Neural cell (in vitro differentiated cells): ENCODE results near the gene CUX1. TPM values are rescaled to one million over a fixed set of nuclear protein-coding genes. Genes with fewer than 3 reads are reported as not detected.

Experiments
- H2AFZ ChIP-seq: fragments of 200-600, 300-800 bp; sonication (generic), shearing (Covaris generic); 2 replicates; pipeline ENCODE4 v1.6.0; 2014; ENCODE audit warnings: low read depth, mild to moderate bottlenecking, antibody characterized with exemption, low read length, moderate library complexity
- H3F3A ChIP-seq: fragments of 200-600 bp; shearing (Covaris generic); 2 replicates; pipeline ENCODE4 v1.6.1; 2016; ENCODE audit warnings: mild to moderate bottlenecking, moderate library complexity, mixed read lengths, antibody characterized with exemption, low read length; ENCODE audit not compliant: insufficient read depth, poor library complexity, severe bottlenecking
- H3K27ac ChIP-seq: fragments of 200-600, 300-800 bp; sonication (generic), shearing (Covaris generic); 2 replicates; pipeline ENCODE4 v1.5.1; 2014; ENCODE audit warnings: mild to moderate bottlenecking, low read length, moderate library complexity
- H3K27me3 ChIP-seq: fragments of 300-800, 200-600 bp; sonication (generic), shearing (Covaris generic); 2 replicates; pipeline ENCODE4 v1.6.0; 2014; ENCODE audit warnings: mild to moderate bottlenecking, low read depth, low read length, moderate library complexity; ENCODE audit not compliant: insufficient read depth
- H3K36me3 ChIP-seq: fragments of 300-800, 200-600 bp; sonication (generic), shearing (Covaris generic); 2 replicates; pipeline ENCODE4 v1.5.1; 2014; ENCODE audit warnings: mild to moderate bottlenecking, antibody characterized with exemption, low read length, moderate library complexity; ENCODE audit not compliant: insufficient read depth
- H3K4me2 ChIP-seq: fragments of 300-800, 200-600 bp; sonication (generic), shearing (Covaris generic); 2 replicates; pipeline ENCODE4 v1.6.0; 2014; ENCODE audit warnings: mild to moderate bottlenecking, low read length
- H3K4me3 ChIP-seq: fragments of 300-800, 200-600 bp; sonication (generic), shearing (Covaris generic); 2 replicates; pipeline ENCODE4 v1.5.1; 2014; ENCODE audit warnings: mild to moderate bottlenecking, low read length, moderate library complexity
- H3K79me2 ChIP-seq: fragments of 200-600 bp; shearing (Covaris generic); replicated peaks from 2 replicates; pipeline ENCODE4 v1.6.0; 2014; ENCODE audit warnings: mild to moderate bottlenecking, low read length, moderate library complexity; ENCODE audit not compliant: insufficient read depth
- H3K9ac ChIP-seq: fragments of 300-800, 200-600 bp; sonication (generic), shearing (Covaris generic); 2 replicates; pipeline ENCODE4 v1.6.1; 2016; ENCODE audit warnings: mild to moderate bottlenecking, low read length, mixed read lengths
- H3K9me2 ChIP-seq: fragments of 200-600 bp; shearing (Covaris generic); 2 replicates; pipeline ENCODE4 v1.6.1; 2016; ENCODE audit warnings: mild to moderate bottlenecking, low read length, mixed read lengths; ENCODE audit not compliant: insufficient read depth
- H3K9me3 ChIP-seq: fragments of 200-600, 300-800 bp; sonication (generic), shearing (Covaris generic); 2 replicates; pipeline ENCODE4 v1.6.1; 2016; ENCODE audit warnings: mild to moderate bottlenecking, mixed run types, low read length, moderate library complexity, mixed read lengths
- H4K20me1 ChIP-seq: fragments of 200-600 bp; shearing (Covaris generic); 2 replicates; pipeline ENCODE4 v1.6.1; 2016; ENCODE audit warnings: mild to moderate bottlenecking, mixed run types; ENCODE audit not compliant: insufficient read depth
- EP300 ChIP-seq: fragments of 450-650 bp; conservative IDR thresholded peaks from 2 replicates; pipeline ENCODE4 v1.6.1; 2014; ENCODE audit warnings: antibody characterized with exemption, mild to moderate bottlenecking, moderate library complexity; ENCODE audit not compliant: poor library complexity, severe bottlenecking
- EZH2 ChIP-seq: fragments of 200-600, 300-800 bp; shearing (Covaris generic), sonication (generic); IDR thresholded peaks from 2 replicates; pipeline ENCODE4 v1.6.1; 2014; ENCODE audit warnings: antibody characterized with exemption, low read length, borderline replicate concordance, mild to moderate bottlenecking; ENCODE audit not compliant: insufficient read depth, poor library complexity, severe bottlenecking
- MXI1 ChIP-seq: fragments of 450-650 bp; conservative IDR thresholded peaks from 2 replicates; pipeline ENCODE4 v1.6.1; 2014; ENCODE audit warnings: antibody characterized with exemption, mild to moderate bottlenecking; ENCODE audit not compliant: poor library complexity, severe bottlenecking
- RAD21 ChIP-seq: fragments of 450-650 bp; conservative IDR thresholded peaks from 2 replicates; pipeline ENCODE4 v1.6.1; 2014; ENCODE audit warnings: antibody characterized with exemption, mild to moderate bottlenecking, moderate library complexity
- SMC3 ChIP-seq: fragments of 450-650 bp; conservative IDR thresholded peaks from 2 replicates; pipeline ENCODE4 v1.6.1; 2014; ENCODE audit warnings: antibody characterized with exemption, mild to moderate bottlenecking, moderate library complexity; ENCODE audit not compliant: poor library complexity
- polyA plus RNA-seq: library from polyadenylated mRNA; depleted of rRNA; stranded (reverse); fragments of >200 nt; gene quantifications from 2 replicates; pipeline ENCODE4 v1.2.3, GENCODE V29; 2014
- TF ChIP-seq, protein P1 (sequence below): IDR thresholded peaks from 2 replicates; pipeline ENCODE4 v1.6.1; 2012; ENCODE audit warnings: borderline replicate concordance
- TF ChIP-seq, protein P2 (sequence below): fragments of 450-650 bp; IDR thresholded peaks from 2 replicates; pipeline ENCODE4 v1.5.1; 2014; ENCODE audit warnings: antibody characterized with exemption, mild to moderate bottlenecking, moderate library complexity; ENCODE audit not compliant: poor library complexity, severe bottlenecking

The CUX1 gene
- polyA plus RNA-seq, 1 donor from 2014 or later: 26.6 TPM

DNA sequence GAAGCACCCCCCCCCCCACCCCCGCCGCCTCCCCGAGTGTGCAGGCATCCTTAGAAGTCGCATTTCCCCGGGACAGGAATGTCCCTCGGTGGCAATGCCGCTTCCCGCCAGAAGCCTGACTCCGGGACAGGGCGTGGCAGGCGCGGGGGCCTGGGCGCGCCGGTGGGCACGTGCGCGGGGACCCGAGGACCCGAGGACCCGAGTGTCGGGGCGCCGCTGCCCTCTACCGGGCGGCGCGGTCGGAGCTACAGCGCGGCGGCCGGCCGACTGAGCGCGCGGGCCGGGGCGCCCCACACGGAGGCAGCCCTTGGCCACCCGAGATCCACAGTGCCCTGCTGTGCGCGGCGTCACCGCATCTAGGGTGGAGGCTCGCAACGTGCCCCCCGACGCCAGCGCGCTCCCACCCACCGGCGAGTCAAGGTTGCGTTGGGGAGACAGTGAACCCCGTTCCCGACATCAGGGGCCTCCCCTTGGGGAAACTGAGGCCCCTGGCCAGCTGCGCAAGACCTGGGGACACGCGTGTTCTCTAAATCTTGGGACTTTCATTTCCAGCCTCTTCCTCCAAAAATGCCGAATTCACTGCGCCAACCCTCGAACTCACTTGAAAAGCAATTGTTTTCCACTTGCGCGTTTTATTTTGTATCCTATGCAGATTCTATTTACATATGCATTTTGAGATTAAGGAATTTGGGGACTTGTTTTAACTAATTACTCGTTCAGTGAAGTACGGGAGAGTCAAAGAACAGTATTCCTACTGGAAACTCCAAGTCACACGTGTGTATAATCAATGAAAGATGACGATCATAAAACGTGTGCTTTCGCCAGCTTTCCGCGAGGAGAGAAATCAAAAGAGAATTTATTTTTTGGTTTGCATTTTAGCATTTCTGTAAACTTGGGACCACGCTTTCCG, 3.1 kb upstream of the CUX1 start:
- no peaks in the 10 kb centered on the region for H3K9me2 ChIP-seq
- H3K27me3 ChIP-seq: peaks cover 37% of the 10 kb centered on the region
- H3K27ac ChIP-seq: no peak overlapping the region
- H3K9me3 ChIP-seq: no peaks in the 10 kb centered on the region
- TF ChIP-seq SMC3 (peak; percentile 73), RAD21 (peak; percentile 68), EP300 (no peak), MXI1 (peak; percentile 45), EZH2 (no peak)
- TF ChIP-seq, protein P1, sequence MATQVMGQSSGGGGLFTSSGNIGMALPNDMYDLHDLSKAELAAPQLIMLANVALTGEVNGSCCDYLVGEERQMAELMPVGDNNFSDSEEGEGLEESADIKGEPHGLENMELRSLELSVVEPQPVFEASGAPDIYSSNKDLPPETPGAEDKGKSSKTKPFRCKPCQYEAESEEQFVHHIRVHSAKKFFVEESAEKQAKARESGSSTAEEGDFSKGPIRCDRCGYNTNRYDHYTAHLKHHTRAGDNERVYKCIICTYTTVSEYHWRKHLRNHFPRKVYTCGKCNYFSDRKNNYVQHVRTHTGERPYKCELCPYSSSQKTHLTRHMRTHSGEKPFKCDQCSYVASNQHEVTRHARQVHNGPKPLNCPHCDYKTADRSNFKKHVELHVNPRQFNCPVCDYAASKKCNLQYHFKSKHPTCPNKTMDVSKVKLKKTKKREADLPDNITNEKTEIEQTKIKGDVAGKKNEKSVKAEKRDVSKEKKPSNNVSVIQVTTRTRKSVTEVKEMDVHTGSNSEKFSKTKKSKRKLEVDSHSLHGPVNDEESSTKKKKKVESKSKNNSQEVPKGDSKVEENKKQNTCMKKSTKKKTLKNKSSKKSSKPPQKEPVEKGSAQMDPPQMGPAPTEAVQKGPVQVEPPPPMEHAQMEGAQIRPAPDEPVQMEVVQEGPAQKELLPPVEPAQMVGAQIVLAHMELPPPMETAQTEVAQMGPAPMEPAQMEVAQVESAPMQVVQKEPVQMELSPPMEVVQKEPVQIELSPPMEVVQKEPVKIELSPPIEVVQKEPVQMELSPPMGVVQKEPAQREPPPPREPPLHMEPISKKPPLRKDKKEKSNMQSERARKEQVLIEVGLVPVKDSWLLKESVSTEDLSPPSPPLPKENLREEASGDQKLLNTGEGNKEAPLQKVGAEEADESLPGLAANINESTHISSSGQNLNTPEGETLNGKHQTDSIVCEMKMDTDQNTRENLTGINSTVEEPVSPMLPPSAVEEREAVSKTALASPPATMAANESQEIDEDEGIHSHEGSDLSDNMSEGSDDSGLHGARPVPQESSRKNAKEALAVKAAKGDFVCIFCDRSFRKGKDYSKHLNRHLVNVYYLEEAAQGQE: no peak
- TF ChIP-seq, protein P2, sequence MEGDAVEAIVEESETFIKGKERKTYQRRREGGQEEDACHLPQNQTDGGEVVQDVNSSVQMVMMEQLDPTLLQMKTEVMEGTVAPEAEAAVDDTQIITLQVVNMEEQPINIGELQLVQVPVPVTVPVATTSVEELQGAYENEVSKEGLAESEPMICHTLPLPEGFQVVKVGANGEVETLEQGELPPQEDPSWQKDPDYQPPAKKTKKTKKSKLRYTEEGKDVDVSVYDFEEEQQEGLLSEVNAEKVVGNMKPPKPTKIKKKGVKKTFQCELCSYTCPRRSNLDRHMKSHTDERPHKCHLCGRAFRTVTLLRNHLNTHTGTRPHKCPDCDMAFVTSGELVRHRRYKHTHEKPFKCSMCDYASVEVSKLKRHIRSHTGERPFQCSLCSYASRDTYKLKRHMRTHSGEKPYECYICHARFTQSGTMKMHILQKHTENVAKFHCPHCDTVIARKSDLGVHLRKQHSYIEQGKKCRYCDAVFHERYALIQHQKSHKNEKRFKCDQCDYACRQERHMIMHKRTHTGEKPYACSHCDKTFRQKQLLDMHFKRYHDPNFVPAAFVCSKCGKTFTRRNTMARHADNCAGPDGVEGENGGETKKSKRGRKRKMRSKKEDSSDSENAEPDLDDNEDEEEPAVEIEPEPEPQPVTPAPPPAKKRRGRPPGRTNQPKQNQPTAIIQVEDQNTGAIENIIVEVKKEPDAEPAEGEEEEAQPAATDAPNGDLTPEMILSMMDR: peak; percentile 73
- peak overlapping the region; percentile 4 for H3K4me2 ChIP-seq
- H3K9ac ChIP-seq: no peak overlapping the region
- H4K20me1 ChIP-seq: peaks cover 18% of the 10 kb centered on the region
- no peaks in the 10 kb centered on the region for H3F3A ChIP-seq
- peaks cover 19% of the 10 kb centered on the region for H3K79me2 ChIP-seq
- H3K36me3 ChIP-seq: no peaks in the 10 kb centered on the region
- no peak overlapping the region for H2AFZ ChIP-seq
- peak overlapping the region; percentile 75 for H3K4me3 ChIP-seq

DNA sequence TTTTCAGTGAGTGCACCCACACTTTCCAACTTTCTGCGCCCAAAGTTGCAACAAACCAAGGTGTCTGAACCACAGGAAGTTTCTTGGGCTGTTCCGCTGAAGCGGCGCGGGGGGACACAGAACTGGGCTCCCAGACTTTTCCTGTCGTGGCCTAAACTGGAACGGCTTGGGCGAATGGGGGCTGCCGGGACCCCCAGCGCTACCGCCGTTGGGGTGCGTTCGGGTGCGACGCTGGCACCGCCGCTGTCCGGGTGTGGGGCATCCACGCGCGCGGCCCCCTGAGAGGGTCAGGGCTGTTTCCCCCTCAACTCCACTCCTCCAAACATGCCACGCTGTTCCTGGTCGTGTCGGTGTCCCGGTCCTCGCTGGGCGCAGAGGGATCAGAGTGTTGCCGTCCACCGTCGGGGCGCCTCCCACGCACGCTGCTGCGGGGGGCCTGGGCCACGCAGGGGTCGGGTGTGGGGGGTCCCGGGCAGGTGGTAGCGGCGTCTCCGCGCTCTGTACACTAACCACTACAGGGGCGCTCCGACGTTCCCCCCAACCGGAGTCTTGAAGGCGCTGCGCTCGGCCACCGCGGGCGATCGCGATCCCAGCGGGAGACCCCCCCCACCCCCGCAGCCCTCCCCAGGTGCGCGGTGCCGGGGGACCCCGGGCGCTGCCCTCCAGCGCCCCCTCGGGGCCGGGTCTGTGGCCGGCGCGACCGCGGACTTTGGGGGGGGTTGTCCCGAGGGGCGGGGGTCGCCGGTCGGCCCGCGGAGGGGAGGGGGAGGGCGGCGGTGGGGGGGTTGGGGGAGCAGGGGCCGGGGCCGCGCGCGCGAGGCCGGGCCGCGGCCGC, 2.2 kb upstream of the CUX1 start:
- Histone ChIP-seq H3K9ac (peak overlapping the region; percentile 41), H3K9me3 (no peaks in the 10 kb centered on the region), H3K9me2 (no peaks in the 10 kb centered on the region), H2AFZ (no peak overlapping the region), H3K36me3 (no peaks in the 10 kb centered on the region), H3K27me3 (peaks cover 37% of the 10 kb centered on the region), H3K27ac (no peak overlapping the region), H3F3A (no peaks in the 10 kb centered on the region), H3K4me2 (peak overlapping the region; percentile 4), H3K4me3 (peak overlapping the region; percentile 75), H3K79me2 (peaks cover 26% of the 10 kb centered on the region), H4K20me1 (peaks cover 18% of the 10 kb centered on the region)
- TF ChIP-seq, protein P2: peak; percentile 34
- no peak for TF ChIP-seq RAD21
